Measurements from ENCODE around the gene DARS1.
"Not testable (repeated sequence)": the region's sequence is repeated elsewhere in the genome, so short reads cannot be mapped to it uniquely, and the experiment has no call there.

Gene DARS1

DNA sequence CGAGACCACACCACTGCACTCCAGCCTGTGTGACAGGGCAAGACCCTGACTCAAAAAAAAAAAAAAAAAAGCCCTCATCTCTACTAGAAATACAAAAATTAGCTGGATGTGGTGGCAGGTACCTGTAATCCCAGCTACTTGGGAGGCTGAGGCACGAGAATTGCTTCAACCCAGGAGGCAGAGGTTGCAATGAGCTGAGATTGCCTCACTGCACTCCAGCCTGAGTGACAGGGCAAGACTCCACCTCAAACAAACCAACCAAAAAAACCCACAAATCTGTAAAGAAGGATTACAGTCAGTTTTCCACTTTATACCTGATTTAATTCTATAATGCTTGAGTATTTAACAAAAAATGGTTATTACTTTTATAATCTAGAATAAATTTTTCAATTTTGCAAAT, 9.7 kb downstream of the DARS1 start:
- no peak for DNase-seq

DNA sequence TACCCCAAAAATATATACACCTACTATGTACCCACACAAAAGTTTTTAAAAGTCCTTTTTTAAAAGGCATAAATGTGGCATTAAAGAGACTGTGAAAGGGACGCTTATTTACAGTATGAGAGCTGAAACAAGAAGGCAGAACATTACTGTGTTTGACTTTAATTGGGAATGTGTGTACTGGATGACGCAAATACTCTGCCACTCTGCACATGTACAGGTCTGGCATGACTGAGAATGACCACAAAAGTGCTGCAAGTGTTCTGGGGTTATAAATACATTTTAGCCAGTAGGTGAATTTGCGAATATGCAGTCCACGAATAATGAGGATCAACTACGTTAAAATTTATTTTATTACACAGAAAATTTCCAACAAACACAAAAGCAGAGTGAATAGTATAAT, 11.4 kb downstream of the DARS1 start:
- no peak for DNase-seq

DNA sequence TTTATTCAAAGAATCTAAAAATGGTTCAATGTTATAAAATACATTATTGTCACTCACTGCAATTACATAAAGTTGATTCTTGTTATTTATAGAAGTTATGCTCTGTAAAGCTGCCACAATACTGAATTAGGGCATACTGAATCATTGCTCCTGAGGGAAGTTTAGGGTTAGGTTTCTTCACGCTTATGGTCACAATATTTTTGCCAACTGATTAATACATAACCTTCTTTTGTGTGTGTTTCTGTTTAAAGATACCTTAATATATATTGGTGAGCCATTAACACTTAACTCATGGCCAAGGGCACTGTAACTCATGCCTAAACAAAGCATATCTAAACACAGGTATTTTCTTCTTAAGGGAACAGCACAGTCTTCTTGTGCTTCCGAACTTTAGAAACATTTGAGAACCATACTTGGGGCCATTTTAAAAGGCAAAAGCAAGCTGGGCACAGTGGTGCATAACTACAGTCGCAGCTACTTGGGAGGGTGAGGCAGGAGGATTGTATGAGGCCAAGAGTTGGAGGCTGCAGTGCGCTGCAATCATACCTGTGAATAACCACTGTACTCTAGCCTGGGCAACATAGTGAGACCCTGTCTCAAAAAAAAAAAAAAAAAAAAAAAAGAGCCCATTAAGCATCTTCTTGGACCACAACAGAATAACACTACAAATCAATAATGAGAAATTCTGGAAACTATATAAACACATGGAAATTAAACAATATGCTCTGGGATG, 15.6 kb downstream of the DARS1 start:
- DNase-seq, result no peak

DNA sequence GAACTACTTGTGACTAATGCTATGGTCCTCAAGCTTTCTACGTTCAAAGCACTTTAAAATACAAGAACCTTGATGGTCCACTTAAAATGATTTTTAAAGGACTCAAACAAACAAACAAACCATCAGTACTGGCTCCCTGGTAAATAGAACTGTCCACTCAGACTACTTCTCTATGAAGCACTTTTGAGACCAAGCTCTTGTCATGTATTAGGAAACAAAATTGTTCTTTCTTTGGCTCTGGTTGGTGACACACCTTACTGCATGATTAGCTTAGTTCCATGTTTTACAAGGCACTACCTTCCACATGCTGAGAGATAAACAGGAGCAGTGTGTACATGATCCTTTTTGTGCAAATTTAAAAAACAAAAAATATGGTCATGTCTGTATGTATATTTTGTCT, 19.7 kb downstream of the DARS1 start:
- DNase-seq, result no peak

DNA sequence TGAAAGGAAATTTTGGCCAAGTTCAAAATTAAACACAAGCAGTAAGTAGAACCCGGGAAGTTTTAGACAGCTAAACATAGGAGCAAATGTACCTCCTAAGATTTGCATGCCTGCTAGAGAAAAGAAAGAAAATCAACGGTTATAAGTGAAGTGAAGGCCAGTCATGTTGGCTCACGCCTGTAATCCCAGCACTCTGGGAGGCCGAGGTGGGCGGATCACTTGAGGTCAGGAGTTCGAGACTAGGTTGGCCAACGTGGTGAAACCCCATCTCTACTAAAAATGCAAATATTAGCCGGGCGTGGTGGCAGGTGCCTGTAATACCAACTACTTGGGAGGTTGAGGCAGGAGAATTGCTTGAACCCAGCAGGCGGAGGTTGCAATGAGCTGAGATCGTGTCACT, 21.0 kb downstream of the DARS1 start:
- not testable (repeated sequence) for DNase-seq

DNA sequence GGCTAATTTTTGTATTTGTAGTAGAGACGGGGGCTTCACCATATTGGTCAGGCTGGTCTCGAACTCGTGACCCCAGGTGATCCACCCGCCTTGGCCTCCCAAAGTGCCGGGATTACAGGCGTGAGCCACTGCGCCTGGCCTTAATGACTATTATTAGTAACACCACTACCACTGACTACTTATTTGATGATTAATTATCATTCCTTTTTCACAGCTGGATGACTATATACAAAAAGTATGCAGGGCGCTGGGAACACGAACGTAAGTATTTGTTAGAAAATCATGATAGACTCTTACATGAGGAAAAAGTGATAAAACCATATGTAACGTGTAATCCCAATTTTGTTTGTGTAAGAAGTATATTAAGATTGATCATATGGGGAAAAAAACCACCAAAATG, 21.6 kb downstream of the DARS1 start:
- DNase-seq, result no peak

DNA sequence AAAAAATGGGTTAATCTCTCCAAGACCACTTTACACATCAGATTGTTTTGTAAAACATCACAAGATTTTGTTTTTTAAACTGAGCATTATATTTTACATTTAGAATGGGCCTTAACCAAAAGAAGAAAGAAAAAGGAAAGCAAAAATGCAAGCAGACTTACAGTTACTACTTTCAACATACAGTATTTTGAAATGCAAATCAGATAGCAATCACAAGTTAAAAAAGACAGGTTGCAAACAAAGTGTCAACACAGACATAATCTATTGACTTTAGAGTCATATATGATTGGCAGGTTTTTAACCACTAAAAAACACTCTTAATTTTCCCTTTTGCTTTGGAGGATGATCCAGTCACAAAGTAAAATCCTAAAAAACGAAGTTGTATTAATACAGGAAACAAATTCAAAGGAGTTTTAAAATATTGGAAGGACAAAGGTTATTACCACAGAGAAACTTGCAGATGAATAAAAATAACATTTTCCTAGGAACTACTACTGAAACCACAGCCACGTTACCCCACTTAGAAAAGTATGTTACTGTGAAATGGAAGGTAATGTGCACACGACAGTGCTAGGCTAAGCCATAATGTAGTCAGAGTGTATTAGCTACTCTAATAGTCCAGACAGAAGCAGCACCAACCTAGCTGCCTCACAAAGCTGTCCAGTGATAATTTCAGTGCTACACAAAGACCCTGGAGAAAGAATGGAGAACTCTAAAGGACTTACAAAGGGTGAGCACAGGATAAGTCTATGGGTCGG, 22.9 kb downstream of the DARS1 start:
- DNase-seq, result no peak

DNA sequence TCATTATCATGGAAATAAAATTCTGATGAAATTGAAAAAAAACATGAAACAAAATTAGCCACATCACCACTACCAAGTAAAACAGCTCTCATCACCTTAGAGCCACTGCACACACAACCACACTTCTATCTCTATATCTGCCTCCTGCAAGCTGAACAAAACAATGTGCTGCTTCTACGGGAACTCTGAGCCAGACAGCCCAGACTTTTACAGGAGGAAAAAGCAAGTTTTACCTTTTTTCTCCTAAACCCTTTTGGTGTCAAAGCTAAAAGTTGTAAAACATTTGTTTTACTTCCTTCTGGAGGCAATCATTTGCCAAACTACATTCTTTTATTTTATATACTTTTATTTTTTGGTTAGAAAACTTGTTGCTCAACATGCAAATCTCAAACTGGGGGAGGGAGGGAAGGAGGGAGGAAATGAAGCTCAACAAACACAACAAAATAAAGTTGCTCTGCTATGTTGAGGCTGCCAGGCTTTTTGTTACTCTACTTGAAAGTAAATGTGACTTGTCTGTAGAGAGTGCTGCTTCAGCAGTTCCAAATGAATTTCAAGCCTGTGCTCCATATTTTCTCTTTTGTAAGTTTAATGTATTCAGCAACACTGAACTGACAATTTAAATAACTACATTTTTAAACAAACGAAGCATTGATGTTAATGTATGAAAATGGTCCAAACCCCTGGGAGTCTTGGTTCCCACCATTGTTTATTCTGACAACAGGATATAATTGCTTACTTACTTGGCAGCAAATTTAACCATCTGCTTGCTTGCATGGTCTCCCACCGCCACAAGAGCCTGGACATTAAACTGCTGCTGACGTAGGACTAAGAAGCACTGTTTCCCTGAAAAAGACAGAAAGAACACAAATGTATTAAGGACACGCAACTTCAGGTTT, 24.5 kb downstream of the DARS1 start:
- no peak for DNase-seq

DNA sequence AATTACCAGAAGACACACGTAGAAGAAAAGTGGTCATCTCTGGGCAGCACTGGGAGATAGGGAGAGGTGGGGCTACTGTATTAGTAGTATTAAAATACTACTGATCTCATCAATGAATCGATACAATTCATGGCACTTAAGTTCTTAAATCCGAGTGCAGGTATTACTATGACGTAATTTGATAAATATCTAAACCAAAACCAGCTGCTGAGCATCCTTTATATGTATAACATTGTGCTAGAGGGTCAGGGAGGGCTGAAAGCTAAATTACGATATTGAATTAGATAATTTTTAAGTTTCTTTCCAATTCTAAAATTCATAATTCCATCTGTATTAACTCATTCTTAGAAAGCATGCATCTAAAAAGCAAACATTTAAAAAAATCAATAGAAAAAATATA, 25.3 kb downstream of the DARS1 start:
- DNase-seq, result no peak

DNA sequence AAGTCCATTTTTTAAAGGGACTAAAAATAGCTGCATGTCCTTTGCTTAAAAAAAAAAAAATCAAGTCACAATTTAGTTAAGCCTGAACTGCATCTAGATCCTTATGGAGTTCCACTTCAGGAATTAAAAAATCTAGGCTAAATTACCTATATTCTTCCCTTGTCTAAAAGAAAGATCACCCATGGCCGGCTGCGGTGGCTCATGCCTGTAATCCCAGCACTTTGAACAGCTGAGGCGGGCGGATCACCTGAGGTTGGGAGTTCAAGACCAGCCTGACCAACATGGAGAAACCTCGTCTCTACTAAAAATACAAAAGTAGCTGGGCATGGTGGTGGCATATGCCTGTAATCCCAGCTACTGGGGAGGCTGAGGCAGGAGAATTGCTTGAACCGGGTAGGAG, 26.5 kb downstream of the DARS1 start:
- DNase-seq, result not testable (repeated sequence)

DNA sequence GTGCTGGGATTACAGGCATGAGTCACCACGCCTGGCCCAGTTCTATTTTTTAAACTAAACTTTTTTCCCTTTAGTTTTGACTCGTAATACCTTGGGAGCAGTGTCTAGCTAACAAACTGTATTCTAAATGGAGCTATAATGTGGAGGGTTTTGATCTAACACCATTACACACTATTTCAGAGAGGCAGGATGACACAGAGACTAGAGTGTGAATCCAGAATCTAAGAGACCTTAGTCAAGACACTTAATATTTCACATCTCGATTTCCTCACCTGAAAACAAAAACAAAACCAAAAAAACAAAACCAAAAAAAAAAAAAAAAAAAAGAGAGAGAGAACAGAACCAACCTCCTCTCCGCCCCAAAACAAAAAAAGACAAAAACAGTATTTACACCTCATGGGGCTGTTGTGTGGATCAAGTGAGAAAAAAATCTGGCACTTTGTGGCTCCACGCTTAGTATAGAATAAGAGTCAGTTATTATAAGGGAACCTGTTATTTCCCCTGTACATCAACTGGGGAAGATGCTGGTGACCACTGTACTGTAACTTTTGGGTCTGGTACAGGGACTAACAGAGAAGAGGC, 31.3 kb downstream of the DARS1 start:
- no peak for DNase-seq

DNA sequence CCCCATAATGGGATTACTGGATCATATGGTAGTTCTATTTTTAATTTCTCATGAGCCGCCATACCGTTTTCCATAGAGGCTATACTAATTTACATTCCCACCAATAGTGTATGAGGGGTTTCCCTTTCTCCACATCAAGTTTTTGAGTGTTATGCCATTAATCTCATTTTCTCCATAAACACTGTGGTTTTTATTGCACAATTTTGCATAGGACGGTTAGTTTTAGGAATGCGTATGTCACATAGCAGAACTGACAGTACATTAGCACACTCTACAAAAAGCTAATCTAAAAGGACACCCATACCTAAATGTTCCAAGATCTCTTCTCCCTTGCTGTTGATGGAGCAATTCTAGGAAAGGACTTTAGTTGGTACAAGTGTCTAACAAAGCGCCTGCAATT, 32.5 kb downstream of the DARS1 start:
- no peak for DNase-seq

DNA sequence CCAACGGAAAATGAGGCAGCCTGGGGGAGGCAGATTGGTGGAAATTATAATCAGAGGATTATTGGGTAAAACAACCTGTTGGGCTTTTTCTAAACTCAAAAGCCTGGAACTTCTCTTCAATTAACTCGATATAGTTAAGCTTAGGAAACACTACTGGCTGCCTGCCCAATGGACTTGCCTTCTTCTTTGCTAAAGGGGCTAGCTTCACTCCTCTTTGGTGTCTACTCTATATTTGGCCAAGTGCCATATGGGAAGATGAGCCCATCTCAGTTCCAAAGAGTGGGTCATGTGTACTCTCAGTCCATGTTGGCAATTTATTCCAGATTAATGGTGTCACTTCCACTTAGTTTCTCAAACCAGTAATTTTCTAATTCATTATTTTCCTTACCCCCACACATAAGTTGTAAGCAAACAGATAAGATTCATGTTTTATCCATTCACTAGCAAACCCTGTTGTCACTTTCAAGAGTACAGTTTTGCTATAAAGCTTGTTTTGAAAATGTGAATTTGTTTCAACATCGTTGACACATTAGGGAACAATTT, 34.3 kb downstream of the DARS1 start:
- DNase-seq, result no peak

DNA sequence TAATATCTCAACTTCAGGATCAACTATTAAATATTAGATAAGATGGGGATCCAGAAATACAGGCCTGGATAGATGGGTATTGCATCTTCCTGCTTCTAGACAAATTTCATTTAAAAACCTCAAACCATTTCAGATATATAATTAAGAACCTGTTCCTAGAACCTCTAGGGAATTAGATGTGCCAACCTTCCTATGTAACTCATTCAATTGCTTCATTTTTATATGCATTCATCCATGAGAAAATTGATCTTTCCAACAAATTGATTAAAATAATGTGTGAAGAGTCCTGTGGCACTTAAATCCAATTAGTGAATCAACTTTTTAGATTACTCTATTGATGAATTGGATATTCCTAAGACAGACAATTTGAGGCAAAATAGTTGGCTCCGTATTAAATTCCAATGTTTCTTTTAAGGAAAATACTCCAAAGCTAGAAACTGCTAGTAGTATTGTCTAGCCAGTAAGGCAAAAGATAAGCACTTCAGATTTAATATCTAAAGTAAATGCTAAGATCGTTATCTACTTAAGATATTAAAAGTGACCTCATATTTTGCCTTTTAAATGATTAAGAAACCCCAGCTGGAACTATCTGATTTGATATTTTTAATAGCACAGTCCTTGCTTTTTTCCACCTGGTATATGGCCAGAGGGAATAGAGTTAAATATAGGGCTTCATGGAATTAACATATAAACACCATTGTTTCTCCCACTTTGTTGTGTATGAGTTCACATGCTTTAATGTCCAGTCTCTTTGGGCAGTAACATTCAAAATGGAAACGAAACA, 35.8 kb downstream of the DARS1 start:
- no peak for DNase-seq

DNA sequence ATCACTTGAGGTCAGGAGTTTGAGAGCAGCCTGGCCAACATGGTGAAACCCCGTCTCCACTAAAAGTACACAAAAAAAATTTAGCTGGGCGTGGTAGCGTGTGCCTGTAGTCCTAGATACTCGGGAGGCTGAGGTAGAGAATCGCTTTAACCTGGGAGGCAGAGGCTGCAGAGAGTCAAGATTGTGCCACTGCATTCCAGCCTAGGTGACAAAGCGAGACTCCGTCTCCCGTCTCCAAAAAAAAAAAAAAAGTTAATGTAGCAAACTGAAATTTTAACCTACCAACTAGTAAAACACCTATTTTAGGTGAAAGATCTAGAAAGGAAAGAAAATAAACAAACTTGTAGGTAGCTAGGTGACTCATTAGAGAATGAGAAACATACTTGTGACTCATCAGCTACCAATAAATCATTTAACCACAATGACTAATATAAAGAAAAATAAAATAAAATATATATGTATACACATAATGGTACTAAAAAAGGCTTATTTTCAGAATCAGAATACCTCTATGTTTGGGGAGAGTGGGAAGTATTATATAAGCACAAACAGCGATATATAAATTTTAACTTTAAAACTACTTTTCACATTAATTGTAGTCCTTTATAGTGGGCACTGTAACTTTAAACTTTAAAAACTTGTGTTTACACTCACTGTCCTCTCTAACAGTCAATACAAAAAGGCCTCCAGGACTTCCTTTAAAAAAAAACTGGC, 36.6 kb downstream of the DARS1 start:
- DNase-seq, result no peak

DNA sequence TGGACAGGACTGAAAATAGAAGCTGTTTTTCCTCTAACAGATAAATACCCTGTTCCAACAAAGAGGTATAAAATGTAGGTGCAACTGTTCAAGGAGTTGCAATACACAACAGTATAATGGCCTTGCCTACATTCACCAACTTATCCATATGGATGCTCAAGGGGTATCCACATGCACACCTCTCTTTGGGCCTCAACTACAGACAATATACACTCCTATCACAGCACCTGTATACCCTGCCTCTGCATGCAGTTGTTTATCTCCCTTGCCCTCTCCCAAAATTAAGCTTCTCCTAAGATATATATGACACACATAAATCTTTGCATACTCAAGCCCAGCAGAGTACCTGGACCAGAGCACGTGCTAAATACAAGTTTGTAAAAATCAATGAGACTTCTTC, 37.3 kb downstream of the DARS1 start:
- DNase-seq, result no peak

DNA sequence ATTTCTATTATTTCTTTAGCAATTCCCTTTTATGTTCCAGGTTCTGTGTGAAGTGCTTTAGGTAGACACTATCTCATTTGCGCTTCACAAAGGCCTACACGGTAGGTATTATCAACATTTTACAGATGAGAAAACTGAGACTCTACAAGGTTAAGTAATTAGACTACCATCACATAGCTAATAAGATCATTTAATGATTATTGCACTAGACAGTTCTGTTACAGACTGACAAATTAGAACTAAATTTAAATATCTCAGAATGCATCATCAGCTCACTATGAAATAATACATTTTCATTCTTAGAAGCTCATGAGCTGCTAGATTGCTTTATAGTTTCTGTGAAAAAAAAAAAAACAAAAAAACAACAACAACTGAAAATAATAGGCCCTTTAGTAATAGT, 37.9 kb downstream of the DARS1 start:
- no peak for DNase-seq

DNA sequence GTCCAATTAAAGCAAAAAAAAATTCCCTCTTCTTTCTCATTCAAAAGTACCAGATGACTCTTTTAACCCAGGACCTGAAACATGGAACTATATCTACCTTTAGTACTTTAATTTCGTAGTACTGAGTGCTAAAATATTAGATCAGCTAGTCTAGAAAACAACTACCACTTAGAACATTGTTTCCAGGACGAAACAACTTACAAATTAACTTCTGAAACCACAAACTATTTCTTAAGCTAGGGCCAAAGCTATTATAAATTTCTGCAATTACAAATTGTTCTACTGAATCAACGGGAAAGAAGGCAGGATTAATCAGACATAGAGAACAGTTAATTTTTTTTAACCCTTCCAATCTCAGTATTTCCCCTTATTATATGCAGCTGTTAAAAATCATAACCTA, 39.9 kb downstream of the DARS1 start:
- no peak for DNase-seq

DNA sequence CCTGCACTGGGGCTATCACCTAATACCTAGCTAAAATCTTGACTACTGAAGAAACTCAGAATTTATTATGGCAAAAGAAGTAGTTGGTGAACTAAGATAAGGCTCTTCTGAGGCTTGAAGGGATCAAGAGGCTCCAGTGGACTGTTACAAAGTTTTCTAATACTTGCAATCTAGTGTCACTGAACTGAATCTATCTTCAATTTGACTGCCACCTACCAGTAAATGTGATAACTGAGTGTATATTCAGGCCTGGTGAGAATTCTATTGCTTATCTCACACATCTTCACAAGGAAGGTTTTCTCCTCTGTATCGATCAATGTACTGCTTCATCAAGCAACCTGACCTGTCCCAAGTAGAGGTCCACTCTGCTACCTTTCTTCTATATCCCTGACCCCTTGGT, 40.8 kb downstream of the DARS1 start:
- DNase-seq, result no peak

DNA sequence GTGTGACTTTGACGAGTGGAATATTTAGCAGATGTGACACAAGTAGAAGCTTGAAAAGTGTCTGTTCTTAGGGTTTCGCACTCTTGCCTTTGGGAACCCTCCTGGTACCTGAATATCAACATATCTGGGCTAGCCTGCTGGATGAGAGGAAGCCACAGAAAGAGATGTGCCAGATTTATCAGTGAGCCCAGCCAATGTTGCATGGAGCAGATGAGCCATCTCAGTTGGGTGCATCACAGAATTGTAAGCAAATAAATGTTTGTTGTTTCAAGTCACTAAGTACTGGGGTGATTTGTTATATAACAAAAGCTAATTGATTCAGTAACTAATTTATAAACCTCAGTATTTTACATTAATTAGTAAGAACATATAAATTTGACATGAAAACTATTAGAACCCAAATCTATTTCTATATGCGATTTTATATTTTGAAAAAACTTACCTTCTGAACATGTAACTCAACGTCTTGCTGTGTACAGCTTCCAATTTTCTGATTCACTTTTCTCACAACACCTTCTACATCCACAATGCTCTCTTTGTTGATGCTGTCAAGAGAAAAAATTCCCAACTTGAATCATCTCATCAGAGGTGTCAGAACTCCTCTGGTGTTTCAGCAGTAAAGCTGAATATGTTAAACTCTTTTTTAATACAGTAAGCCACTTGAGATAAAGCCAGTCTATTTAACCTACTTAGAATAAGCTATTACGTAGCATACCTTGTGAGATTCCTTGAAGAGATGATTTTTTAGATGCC, 42.3 kb downstream of the DARS1 start:
- DNase-seq, result no peak

DNA sequence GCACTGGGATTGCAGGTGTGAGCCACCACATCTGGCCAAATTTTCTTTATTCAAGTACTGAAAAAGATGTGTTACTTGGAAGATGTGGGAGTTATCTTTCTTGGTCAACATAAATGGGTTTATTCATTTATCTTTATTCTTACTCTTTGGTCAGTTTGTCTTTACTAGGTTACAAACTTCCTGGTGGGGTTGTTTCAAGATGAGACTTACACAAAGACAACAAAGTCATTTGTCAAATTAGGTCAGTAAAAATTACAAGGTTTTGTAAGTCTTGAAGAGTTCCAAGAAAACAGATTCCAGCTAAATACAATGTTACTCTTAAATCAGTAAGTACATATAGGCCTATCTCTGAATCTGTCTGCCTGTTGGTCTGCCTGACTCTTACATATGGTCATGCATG, 48.9 kb downstream of the DARS1 start:
- DNase-seq, result no peak
